PC-3 (cell line): ENCODE measurements around the gene RIPOR2.

Experiments
- CTCF ChIP-seq: fragments of 300-600 bp; sonication (generic); conservative IDR thresholded peaks from 2 replicates; pipeline ENCODE4 v1.5.1; 2017; ENCODE audit warnings: antibody characterized with exemption, low read depth, mild to moderate bottlenecking, low read length
- EZH2 ChIP-seq: fragments of 300-600 bp; sonication (generic); IDR thresholded peaks from one replicate; pipeline ENCODE4 v1.6.1; 2017; ENCODE audit warnings: antibody characterized with exemption, mild to moderate bottlenecking, low read length; ENCODE audit not compliant: unreplicated experiment

- TF ChIP-seq CTCF (no peak), EZH2 (no peak)
Observed at GRCh38 chr6:24777227-24777626, 158.5 kb downstream of the RIPOR2 start.
